ENCODE results near the gene POC1A. TPM values are rescaled to one million over a fixed set of nuclear protein-coding genes. Genes with fewer than 3 reads are reported as not detected.

The POC1A gene
- total RNA-seq, 1 donor from 2014 or later: 3.1 TPM

- no peak for DNase-seq (ENCODE audit: low spot score)
Measured at GRCh38 chr3:52030714-52031310, 123.4 kb downstream of the POC1A start.

GRCh38 chr3:52029535-52029934 is 124.7 kb downstream of the POC1A start:
- DNase-seq (ENCODE audit: low spot score): no peak

DNA sequence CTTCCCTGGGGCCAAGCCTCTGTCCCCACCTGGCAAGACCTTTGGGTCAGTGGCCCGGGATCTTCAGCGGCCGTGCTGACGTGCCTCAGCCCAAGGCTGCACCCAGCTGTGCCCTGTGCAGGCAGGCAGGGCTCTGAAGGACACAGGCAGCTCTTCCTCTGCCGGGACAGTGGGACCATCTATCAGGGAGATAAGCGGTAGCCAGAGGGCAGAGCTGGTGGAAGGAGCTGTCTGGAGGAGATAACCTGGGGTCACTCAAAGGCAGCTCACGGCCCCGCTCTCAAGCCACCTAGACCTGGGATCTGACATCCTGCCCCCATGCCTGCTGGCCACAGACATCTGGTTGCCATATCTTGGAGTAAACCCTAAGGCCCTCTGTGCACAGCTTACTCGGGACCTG is 125.2 kb downstream of the POC1A start:
- DNase-seq (ENCODE audit: low spot score): no peak

GRCh38 chr3:52028572-52028971 is 125.7 kb downstream of the POC1A start:
- DNase-seq (ENCODE audit: low spot score): no peak

- no peak for DNase-seq (ENCODE audit: low spot score)
Measured at GRCh38 chr3:52026041-52026440, 128.2 kb downstream of the POC1A start.

GRCh38 chr3:52025453-52025852 is 128.8 kb downstream of the POC1A start:
- no peak for DNase-seq (ENCODE audit: low spot score)

Other genes with a start within 250 kb of the POC1A start
- gene RRP9, start 212.5 kb downstream of the POC1A start, total RNA-seq (ENCODE audit: insufficient read depth, low replicate concordance): 20.9 TPM
- 5.5 TPM for gene PARP3, start 212.1 kb downstream of the POC1A start, total RNA-seq (ENCODE audit: insufficient read depth, low replicate concordance)
- not detected for gene GPR62, start 199.0 kb downstream of the POC1A start, total RNA-seq (ENCODE audit: insufficient read depth, low replicate concordance)
- gene PCBP4, start 187.0 kb downstream of the POC1A start, total RNA-seq (ENCODE audit: insufficient read depth, low replicate concordance): 14.2 TPM
- gene ABHD14B, start 180.4 kb downstream of the POC1A start, total RNA-seq (ENCODE audit: insufficient read depth, low replicate concordance): 20.0 TPM
- gene ABHD14A, start 179.4 kb downstream of the POC1A start, total RNA-seq (ENCODE audit: insufficient read depth, low replicate concordance): 8.9 TPM
- 14.9 TPM for gene ACY1, start 170.9 kb downstream of the POC1A start, total RNA-seq (ENCODE audit: insufficient read depth, low replicate concordance)
- 786 TPM for gene RPL29, start 158.5 kb downstream of the POC1A start, total RNA-seq (ENCODE audit: insufficient read depth, low replicate concordance)
- gene DUSP7, start 97.9 kb downstream of the POC1A start, total RNA-seq (ENCODE audit: insufficient read depth, low replicate concordance): 11.6 TPM
- 22.4 TPM for gene ALAS1, start 43.7 kb upstream of the POC1A start, total RNA-seq (ENCODE audit: insufficient read depth, low replicate concordance)
- 0.24 TPM for gene TLR9, start 71.2 kb upstream of the POC1A start, total RNA-seq (ENCODE audit: insufficient read depth, low replicate concordance)
- gene TWF2, start 84.7 kb upstream of the POC1A start, total RNA-seq (ENCODE audit: insufficient read depth, low replicate concordance): 40.7 TPM
- gene PPM1M, start 91.3 kb upstream of the POC1A start, total RNA-seq (ENCODE audit: insufficient read depth, low replicate concordance): 24.8 TPM
- gene WDR82, start 124.2 kb upstream of the POC1A start, total RNA-seq (ENCODE audit: insufficient read depth, low replicate concordance): 39.0 TPM
- gene GLYCTK, start 133.4 kb upstream of the POC1A start, total RNA-seq (ENCODE audit: insufficient read depth, low replicate concordance): 7.2 TPM
- 2.9 TPM for gene DNAH1, start 161.9 kb upstream of the POC1A start, total RNA-seq (ENCODE audit: insufficient read depth, low replicate concordance)

Data from umbilical cord (tissue), 2 donors.